ENCODE results near the gene SPTBN4.

- TF ChIP-seq CTCF (IDR thresholded peaks at IDR 0.05; ENCODE audit: poor library complexity): no peak
- TF ChIP-seq EZH2 (IDR thresholded peaks at IDR 0.05; ENCODE audit: borderline replicate concordance): no peak
- TF ChIP-seq EZH2phosphoT487 (IDR thresholded peaks at IDR 0.05; ENCODE audit: low read depth, severe bottlenecking, unreplicated experiment): no peak
These were observed 61.3 kb downstream of the SPTBN4 start for GRCh38 chr19:40528078-40528477.
